Measurements from ENCODE around the gene PRRC2A.

GRCh38 chr6:31586599-31587281 is 33.8 kb upstream of the PRRC2A start:
- TF ChIP-seq CTCF (IDR thresholded peaks at IDR 0.05) = no peak
- TF ChIP-seq EP300 (IDR thresholded peaks at IDR 0.05) = no peak
- TF ChIP-seq POLR2A (IDR thresholded peaks at IDR 0.05; ENCODE audit: low read depth) = no peak
- no peak for TF ChIP-seq POLR2AphosphoS5 (IDR thresholded peaks at IDR 0.05)

All from esophagus muscularis mucosa (tissue), 4 donors.